GM18498 (cell line): Measurements from ENCODE around the gene BCL7A.
"Not testable (repeated sequence)": the region's sequence is repeated elsewhere in the genome, so short reads cannot be mapped to it uniquely, and the experiment has no call there.

ENCODE experiments used
- ATAC-seq: cut with Tn5 transposase; IDR thresholded peaks from one replicate; pipeline ENCODE4 v1.9.1; 2021; ENCODE audit warnings: mild to moderate bottlenecking, moderate library complexity; ENCODE audit not compliant: unreplicated experiment

The BCL7A gene

GRCh38 chr12:122051231-122051876 lies 29.7 kb downstream of the BCL7A start:
- no peak for ATAC-seq

- ATAC-seq: no peak
Measured at GRCh38 chr12:122052285-122052684, 30.6 kb downstream of the BCL7A start.

- no peak for ATAC-seq
Measured at GRCh38 chr12:122054842-122055520, 33.3 kb downstream of the BCL7A start.

GRCh38 chr12:122056406-122056805 lies 34.7 kb downstream of the BCL7A start:
- not testable (repeated sequence) for ATAC-seq

GRCh38 chr12:122057007-122057735 lies 35.5 kb downstream of the BCL7A start:
- no peak for ATAC-seq

- no peak for ATAC-seq
Measured at GRCh38 chr12:122057769-122058168, 36.1 kb downstream of the BCL7A start.

- ATAC-seq: no peak
Measured at GRCh38 chr12:122058549-122059149, 37.0 kb downstream of the BCL7A start.

- ATAC-seq: no peak
Measured at GRCh38 chr12:122059203-122059960, 37.7 kb downstream of the BCL7A start.

- ATAC-seq: no peak
Measured at GRCh38 chr12:122060081-122060501, 38.4 kb downstream of the BCL7A start.

- ATAC-seq: no peak
Measured at GRCh38 chr12:122061253-122061652, 39.6 kb downstream of the BCL7A start.

- ATAC-seq: no peak
Measured at GRCh38 chr12:122062832-122063693, 41.4 kb downstream of the BCL7A start.

GRCh38 chr12:122063694-122064024 lies 42.0 kb downstream of the BCL7A start:
- no peak for ATAC-seq

GRCh38 chr12:122064025-122064777 lies 42.5 kb downstream of the BCL7A start:
- peak; percentile 51 for ATAC-seq

- no peak for ATAC-seq
Measured at GRCh38 chr12:122064780-122065588, 43.3 kb downstream of the BCL7A start.

GRCh38 chr12:122067548-122067947 lies 45.9 kb downstream of the BCL7A start:
- no peak for ATAC-seq

- peak; percentile 91 for ATAC-seq
Measured at GRCh38 chr12:122067966-122068365, 46.3 kb downstream of the BCL7A start.

GRCh38 chr12:122072031-122072970 lies 50.6 kb downstream of the BCL7A start:
- ATAC-seq: no peak
